GM12878 (cell line): ENCODE results near the gene DNMT3L.
"Not testable (repeated sequence)": the region's sequence is repeated elsewhere in the genome, so short reads cannot be mapped to it uniquely, and the experiment has no call there.

ENCODE experiments used
- CREB1 ChIP-seq: IDR thresholded peaks from 2 replicates; pipeline ENCODE4 v1.6.1; 2012; ENCODE audit warnings: low read depth, mild to moderate bottlenecking, inconsistent platforms
- CREM ChIP-seq: IDR thresholded peaks from 2 replicates; pipeline ENCODE4 v1.6.1; 2014; ENCODE audit warnings: antibody characterized with exemption, low read depth
- IRF4 ChIP-seq: IDR thresholded peaks from 2 replicates; pipeline ENCODE4 v1.6.1; 2011; ENCODE audit warnings: low read depth, low read length
- NFIC ChIP-seq: IDR thresholded peaks from 2 replicates; pipeline ENCODE4 v1.6.1; 2012; ENCODE audit warnings: low read depth, mild to moderate bottlenecking, inconsistent platforms, low read length, moderate library complexity
- POLR2AphosphoS2 ChIP-seq: IDR thresholded peaks from 2 replicates; pipeline ENCODE4 v1.6.1; 2011; ENCODE audit warnings: low read depth, mild to moderate bottlenecking, low read length, improper control_type of control experiment, moderate library complexity
- POLR2AphosphoS5 ChIP-seq: IDR thresholded peaks from 2 replicates; pipeline ENCODE4 v1.6.1; 2011; ENCODE audit warnings: mild to moderate bottlenecking, low read length, inconsistent platforms
- SPI1 ChIP-seq: IDR thresholded peaks from 2 replicates; pipeline ENCODE4 v1.6.1; 2011; ENCODE audit warnings: low read depth, mild to moderate bottlenecking, low read length, moderate library complexity, borderline replicate concordance; ENCODE audit not compliant: insufficient read depth
- TF ChIP-seq, protein P1 (sequence below): IDR thresholded peaks from 2 replicates; pipeline ENCODE4 v1.6.1; 2012; ENCODE audit warnings: low read depth, low read length, improper control_type of control experiment
- TF ChIP-seq, protein P2 (sequence below): fragments of 450-650 bp; IDR thresholded peaks from 2 replicates; pipeline ENCODE4 v1.6.1; 2016; ENCODE audit warnings: mild to moderate bottlenecking
- TF ChIP-seq, protein P3 (sequence below), 3 experiments: IDR thresholded peaks in 2 of 3; conservative IDR thresholded peaks in 1 of 3; 2 replicates each; pipeline ENCODE4 v1.5.1; 2011; ENCODE audit warnings: low read depth in 3 of 3, low read length in 3 of 3, mild to moderate bottlenecking in 3 of 3, control low read depth in 2 of 3, moderate library complexity in 2 of 3, inconsistent platforms in 1 of 3, mixed read lengths in 1 of 3; ENCODE audit not compliant: control insufficient read depth in 2 of 3, insufficient read depth in 1 of 3; ENCODE audit errors: extremely low read depth in 1 of 3

DNA sequence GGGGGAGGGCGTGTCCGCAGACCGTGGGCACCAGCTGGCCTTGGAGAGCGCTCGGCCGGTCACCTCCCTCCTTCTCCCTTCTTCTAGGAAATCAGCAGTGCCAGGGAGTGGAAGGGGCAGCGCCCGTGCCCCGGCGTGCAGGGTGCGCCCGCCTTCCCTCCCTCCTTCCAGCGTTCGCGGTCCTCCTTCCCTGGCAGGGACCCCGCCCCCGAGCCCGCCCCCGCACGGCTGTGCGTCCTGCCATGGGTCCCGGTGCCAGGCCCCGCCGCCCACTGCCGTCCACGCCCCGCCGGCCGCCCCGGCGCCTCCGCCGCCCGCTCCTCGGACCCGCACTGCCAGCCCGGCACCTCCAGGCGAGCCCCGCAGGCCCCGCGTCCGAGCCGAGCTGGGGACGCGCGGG lies 21.3 kb downstream of the DNMT3L start:
- not testable (repeated sequence) for TF ChIP-seq CREM, POLR2AphosphoS5, CREB1, IRF4, SPI1, POLR2AphosphoS2, NFIC
- TF ChIP-seq, protein P1, sequence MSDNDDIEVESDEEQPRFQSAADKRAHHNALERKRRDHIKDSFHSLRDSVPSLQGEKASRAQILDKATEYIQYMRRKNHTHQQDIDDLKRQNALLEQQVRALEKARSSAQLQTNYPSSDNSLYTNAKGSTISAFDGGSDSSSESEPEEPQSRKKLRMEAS = not testable (repeated sequence)
- TF ChIP-seq, protein P2, sequence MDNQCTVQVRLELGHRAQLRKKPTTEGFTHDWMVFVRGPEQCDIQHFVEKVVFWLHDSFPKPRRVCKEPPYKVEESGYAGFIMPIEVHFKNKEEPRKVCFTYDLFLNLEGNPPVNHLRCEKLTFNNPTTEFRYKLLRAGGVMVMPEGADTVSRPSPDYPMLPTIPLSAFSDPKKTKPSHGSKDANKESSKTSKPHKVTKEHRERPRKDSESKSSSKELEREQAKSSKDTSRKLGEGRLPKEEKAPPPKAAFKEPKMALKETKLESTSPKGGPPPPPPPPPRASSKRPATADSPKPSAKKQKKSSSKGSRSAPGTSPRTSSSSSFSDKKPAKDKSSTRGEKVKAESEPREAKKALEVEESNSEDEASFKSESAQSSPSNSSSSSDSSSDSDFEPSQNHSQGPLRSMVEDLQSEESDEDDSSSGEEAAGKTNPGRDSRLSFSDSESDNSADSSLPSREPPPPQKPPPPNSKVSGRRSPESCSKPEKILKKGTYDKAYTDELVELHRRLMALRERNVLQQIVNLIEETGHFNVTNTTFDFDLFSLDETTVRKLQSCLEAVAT = not testable (repeated sequence)
- TF ChIP-seq, protein P3, sequence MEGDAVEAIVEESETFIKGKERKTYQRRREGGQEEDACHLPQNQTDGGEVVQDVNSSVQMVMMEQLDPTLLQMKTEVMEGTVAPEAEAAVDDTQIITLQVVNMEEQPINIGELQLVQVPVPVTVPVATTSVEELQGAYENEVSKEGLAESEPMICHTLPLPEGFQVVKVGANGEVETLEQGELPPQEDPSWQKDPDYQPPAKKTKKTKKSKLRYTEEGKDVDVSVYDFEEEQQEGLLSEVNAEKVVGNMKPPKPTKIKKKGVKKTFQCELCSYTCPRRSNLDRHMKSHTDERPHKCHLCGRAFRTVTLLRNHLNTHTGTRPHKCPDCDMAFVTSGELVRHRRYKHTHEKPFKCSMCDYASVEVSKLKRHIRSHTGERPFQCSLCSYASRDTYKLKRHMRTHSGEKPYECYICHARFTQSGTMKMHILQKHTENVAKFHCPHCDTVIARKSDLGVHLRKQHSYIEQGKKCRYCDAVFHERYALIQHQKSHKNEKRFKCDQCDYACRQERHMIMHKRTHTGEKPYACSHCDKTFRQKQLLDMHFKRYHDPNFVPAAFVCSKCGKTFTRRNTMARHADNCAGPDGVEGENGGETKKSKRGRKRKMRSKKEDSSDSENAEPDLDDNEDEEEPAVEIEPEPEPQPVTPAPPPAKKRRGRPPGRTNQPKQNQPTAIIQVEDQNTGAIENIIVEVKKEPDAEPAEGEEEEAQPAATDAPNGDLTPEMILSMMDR (IDR thresholded peaks at IDR 0.05 in 2 of 3, conservative IDR thresholded peaks at IDR 0.05 in 1 of 3; ENCODE audit: control insufficient read depth in 2 of 3, extremely low read depth in 1 of 3, insufficient read depth in 1 of 3, low read depth in 3 of 3, low read length in 3 of 3) = not testable (repeated sequence)
